ENCODE data around the gene FERMT3. TPM values are rescaled to one million over a fixed set of nuclear protein-coding genes. Genes with fewer than 3 reads are reported as not detected.

FERMT3 gene
- total RNA-seq, 1 experiment from 2014 or later = 4.3 TPM

DNA sequence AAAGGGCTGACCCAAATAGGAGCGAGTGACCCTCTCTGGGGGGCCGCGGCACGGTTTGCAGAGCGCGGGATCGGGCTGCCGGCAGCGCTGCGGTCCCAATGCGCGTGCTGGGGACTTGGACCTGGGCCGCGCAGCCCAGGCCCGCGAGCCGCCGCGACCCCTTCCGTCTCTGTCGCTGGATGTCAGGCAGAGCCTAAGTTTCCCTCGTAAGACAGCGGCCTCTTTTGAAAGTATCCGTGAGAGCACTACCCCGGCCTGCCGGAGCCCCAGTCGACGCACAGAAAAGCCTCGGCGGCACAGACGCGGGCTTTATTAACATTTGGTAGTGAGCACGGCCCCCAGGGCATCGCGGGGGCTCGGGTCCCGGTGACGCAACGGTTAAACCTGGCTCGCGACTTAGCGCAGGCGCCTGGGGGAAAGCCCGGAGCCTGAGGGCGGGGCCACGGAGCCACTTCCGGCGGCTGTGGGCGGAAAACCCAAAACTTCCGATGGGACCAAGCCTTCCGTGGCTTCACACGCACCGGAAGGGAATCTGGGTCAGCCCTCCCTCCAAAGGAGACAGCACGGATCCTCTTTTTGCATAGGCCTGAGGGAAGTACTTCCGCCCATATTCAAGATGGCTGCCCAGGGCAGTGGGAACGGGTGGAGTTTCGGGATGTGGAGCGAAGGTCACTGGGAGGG lies 63.2 kb downstream of the FERMT3 start:
- BruUV-seq (replicated peaks) = no TSS peak
- Mint-ChIP-seq H3K27me3 (ENCODE audit: insufficient read depth, unreplicated experiment) (no peaks in the 10 kb centered on the region), H3K9me3 (ENCODE audit: unreplicated experiment) (no peaks in the 10 kb centered on the region), H3K36me3 (ENCODE audit: insufficient read depth, unreplicated experiment) (peaks cover 73% of the 10 kb centered on the region), H3K4me1 (ENCODE audit: low read depth, unreplicated experiment) (peaks cover 17% of the 10 kb centered on the region), H3K27ac (ENCODE audit: unreplicated experiment) (peak overlapping the region; percentile 95), H3K4me3 (ENCODE audit: unreplicated experiment) (peak overlapping the region; percentile 89)
- Histone ChIP-seq H3K4me1 (peaks cover 21% of the 10 kb centered on the region), H3K36me3 (ENCODE audit: control insufficient read depth, insufficient read depth, low read length) (peaks cover 2% of the 10 kb centered on the region), H3K27me3 (replicated peaks; ENCODE audit: control insufficient read depth, insufficient read depth, low read length) (no peaks in the 10 kb centered on the region), H3K4me3 (ENCODE audit: low read depth, low read length) (peak overlapping the region; percentile 85), H3K9me3 (no peaks in the 10 kb centered on the region)
- POLR2A ChIA-PET = interaction anchor here (0.6 to 3.5 kb wide), 8 partner anchors 15 to 99 kb away, joined by 4 to 22 read pairs (median 8); partner anchors contain the start of genes BAD, ESRRA, FKBP2 and PPP1R14B
- peak; percentile 99 for DNase-seq
- CTCF ChIA-PET = interaction anchor here (0.7 to 3.8 kb wide), 9 partner anchors 9 to 85 kb away, joined by 3 to 34 read pairs (median 12); partner anchors contain the start of genes BAD, CATSPERZ, GPR137 and PLCB3
- intact Hi-C loops (cut with micrococcal nuclease; ENCODE audit: unreplicated experiment) = loop anchor here (1.0 to 5.0 kb wide), 5 partner anchors 15 to 88 kb away; partner anchors contain the start of genes BAD, ESRRA, PLCB3 and RPS6KA4
- TF ChIP-seq, protein P1, sequence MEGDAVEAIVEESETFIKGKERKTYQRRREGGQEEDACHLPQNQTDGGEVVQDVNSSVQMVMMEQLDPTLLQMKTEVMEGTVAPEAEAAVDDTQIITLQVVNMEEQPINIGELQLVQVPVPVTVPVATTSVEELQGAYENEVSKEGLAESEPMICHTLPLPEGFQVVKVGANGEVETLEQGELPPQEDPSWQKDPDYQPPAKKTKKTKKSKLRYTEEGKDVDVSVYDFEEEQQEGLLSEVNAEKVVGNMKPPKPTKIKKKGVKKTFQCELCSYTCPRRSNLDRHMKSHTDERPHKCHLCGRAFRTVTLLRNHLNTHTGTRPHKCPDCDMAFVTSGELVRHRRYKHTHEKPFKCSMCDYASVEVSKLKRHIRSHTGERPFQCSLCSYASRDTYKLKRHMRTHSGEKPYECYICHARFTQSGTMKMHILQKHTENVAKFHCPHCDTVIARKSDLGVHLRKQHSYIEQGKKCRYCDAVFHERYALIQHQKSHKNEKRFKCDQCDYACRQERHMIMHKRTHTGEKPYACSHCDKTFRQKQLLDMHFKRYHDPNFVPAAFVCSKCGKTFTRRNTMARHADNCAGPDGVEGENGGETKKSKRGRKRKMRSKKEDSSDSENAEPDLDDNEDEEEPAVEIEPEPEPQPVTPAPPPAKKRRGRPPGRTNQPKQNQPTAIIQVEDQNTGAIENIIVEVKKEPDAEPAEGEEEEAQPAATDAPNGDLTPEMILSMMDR (IDR thresholded peaks at IDR 0.05; ENCODE audit: insufficient read depth in 1 of 2, low read depth in 1 of 2, low read length in 1 of 2, severe bottlenecking in 1 of 2, unreplicated experiment in 1 of 2) = no peak

Other genes with a start within 250 kb of the FERMT3 start
- 376 and 448 TPM in 2 replicates for gene COX8A, start 232.1 kb upstream of the FERMT3 start, total RNA-seq (2022)
- gene OTUB1, start 220.3 kb upstream of the FERMT3 start, total RNA-seq (2022) = 140 and 152 TPM in 2 replicates
- 0.14 and 0.39 TPM in 2 replicates for gene FLRT1, start 170.8 kb upstream of the FERMT3 start, total RNA-seq (2022)
- 24.0 and 29.6 TPM in 2 replicates for gene MACROD1, start 40.6 kb upstream of the FERMT3 start, total RNA-seq (2022)
- gene STIP1, start 20.6 kb upstream of the FERMT3 start, total RNA-seq (2022) = 293 and 297 TPM in 2 replicates
- 32.1 and 36.8 TPM in 2 replicates for gene TRPT1, start 19.5 kb downstream of the FERMT3 start, total RNA-seq (2022)
- 31.9 and 33.4 TPM in 2 replicates for gene NUDT22, start 19.6 kb downstream of the FERMT3 start, total RNA-seq (2022)
- 22.3 and 22.9 TPM in 2 replicates for gene DNAJC4, start 23.8 kb downstream of the FERMT3 start, total RNA-seq (2022)
- 60.6 and 61.7 TPM in 2 replicates for gene VEGFB, start 27.9 kb downstream of the FERMT3 start, total RNA-seq (2022)
- 70.2 and 76.8 TPM in 2 replicates for gene FKBP2, start 34.4 kb downstream of the FERMT3 start, total RNA-seq (2022)
- 162 and 185 TPM in 2 replicates for gene PPP1R14B, start 40.2 kb downstream of the FERMT3 start, total RNA-seq (2022)
- 37.5 and 40.6 TPM in 2 replicates for gene PLCB3, start 44.8 kb downstream of the FERMT3 start, total RNA-seq (2022)
- gene BAD, start 77.9 kb downstream of the FERMT3 start, total RNA-seq (2022) = 50.5 and 51.6 TPM in 2 replicates
- gene GPR137, start 79.1 kb downstream of the FERMT3 start, total RNA-seq (2022) = 52.2 and 58.5 TPM in 2 replicates
- gene KCNK4, start 84.6 kb downstream of the FERMT3 start, total RNA-seq (2022) = not detected in 2 replicates
- gene CATSPERZ, start 93.6 kb downstream of the FERMT3 start, total RNA-seq (2022) = 12.8 and 16.7 TPM in 2 replicates
- gene ESRRA, start 98.8 kb downstream of the FERMT3 start, total RNA-seq (2022) = 66.9 and 71.7 TPM in 2 replicates
- 235 and 246 TPM in 2 replicates for gene TRMT112, start 110.8 kb downstream of the FERMT3 start, total RNA-seq (2022)
- gene PRDX5, start 111.4 kb downstream of the FERMT3 start, total RNA-seq (2022) = 269 and 306 TPM in 2 replicates
- 3.6 and 3.9 TPM in 2 replicates for gene CCDC88B, start 133.5 kb downstream of the FERMT3 start, total RNA-seq (2022)
- gene RPS6KA4, start 152.4 kb downstream of the FERMT3 start, total RNA-seq (2022) = 95.7 and 98.6 TPM in 2 replicates